RWPE1 (cell line): ENCODE results near the gene TAB2.

ENCODE experiments used
- CTCF ChIA-PET: fragments of 350-600 bp; sonication (Branson Sonifier 250); formaldehyde crosslinking; extraction: SDS; loops from one replicate; lab custom pipeline; 2021; lab: Yijun Ruan, JAX
- POLR2A ChIA-PET: fragments of 400-600 bp; formaldehyde crosslinking; extraction: SDS; loops from one replicate; lab custom pipeline; 2020; ENCODE audit warnings: antibody characterized with exemption; ENCODE audit not compliant: low non-redundant PET; lab: Yijun Ruan, JAX
- DNase-seq: peaks from one replicate; pipeline ENCODE4 v3.0.0; 2012; ENCODE audit warnings: low spot score
- H3K27ac ChIP-seq: fragments of 450-650 bp; 2 replicates; pipeline ENCODE4 v1.5.1; 2017
- CTCF ChIP-seq: fragments of 450-650 bp; conservative IDR thresholded peaks from 2 replicates; pipeline ENCODE4 v1.5.1; 2017; ENCODE audit warnings: low read depth, mild to moderate bottlenecking

TAB2 gene

GRCh38 chr6:149317644-149318571, at the start of gene TAB2:
TAB2 (plus strand) TSS chr6:149317712; CDS start chr6:149369998, 52,286 bp downstream.
- POLR2A ChIA-PET = no interaction called here
- peak within 1 kb of the TSS; percentile 95 for H3K27ac ChIP-seq
- CTCF ChIA-PET = interaction anchor here (1.4 kb wide), 1 partner anchor 114 kb away, joined by 4 read pairs; no protein-coding TSS in a partner anchor
- TF ChIP-seq CTCF = no peak
- DNase-seq = peak; percentile 23

GRCh38 chr6:149268146-149268545, 49.4 kb upstream of the TAB2 start:
- ChIA-PET CTCF (no interaction called here), POLR2A (no interaction called here)
- no peak overlapping the region for H3K27ac ChIP-seq
- TF ChIP-seq CTCF = no peak
- DNase-seq = no peak

- POLR2A ChIA-PET = no interaction called here
- H3K27ac ChIP-seq = no peak overlapping the region
- CTCF ChIA-PET = no interaction called here
- TF ChIP-seq CTCF = no peak
- DNase-seq = no peak
These were observed 48.7 kb upstream of the TAB2 start for GRCh38 chr6:149268768-149269167.

GRCh38 chr6:149270616-149271015, 46.9 kb upstream of the TAB2 start:
- no peak for TF ChIP-seq CTCF
- POLR2A ChIA-PET = no interaction called here
- no peak overlapping the region for H3K27ac ChIP-seq
- no peak for DNase-seq
- CTCF ChIA-PET = interaction anchor here (0.6 to 1.3 kb wide), 2 partner anchors 9 to 25 kb away, joined by 3 to 8 read pairs; no protein-coding TSS in a partner anchor

- POLR2A ChIA-PET = no interaction called here
- no peak for TF ChIP-seq CTCF
- DNase-seq = no peak
- CTCF ChIA-PET = interaction anchor here (0.5 to 1.3 kb wide), 2 partner anchors 11 to 40 kb away, joined by 3 read pairs; no protein-coding TSS in a partner anchor
- no peak overlapping the region for H3K27ac ChIP-seq
These were observed 45.9 kb upstream of the TAB2 start for GRCh38 chr6:149271348-149272340.

- no peak for TF ChIP-seq CTCF
- no peak for DNase-seq
- ChIA-PET CTCF (no interaction called here), POLR2A (no interaction called here)
- no peak overlapping the region for H3K27ac ChIP-seq
These were observed 44.2 kb upstream of the TAB2 start for GRCh38 chr6:149273318-149273717.
